Heart left ventricle (tissue), 16 donors: Measurements from ENCODE around the gene PLCH1. TPM values are rescaled to one million over a fixed set of nuclear protein-coding genes. Genes with fewer than 3 reads are reported as not detected.
"Not testable (repeated sequence)": the region's sequence is repeated elsewhere in the genome, so short reads cannot be mapped to it uniquely, and the experiment has no call there.

ENCODE experiments used
- ATAC-seq, 4 donors: fragments of 200-7000 bp; cut with Tn5 transposase; one replicate each; pipeline ENCODE4 v1.9.1; 2020 to 2022; ENCODE audit warnings: moderate library complexity in 4 of 4, mild to moderate bottlenecking in 3 of 4, moderate number of reproducible peaks in 1 of 4
- DNase-seq, 5 donors: peaks; one replicate each; pipeline ENCODE4 v3.0.0-alpha.2; 2020
- H3K27ac ChIP-seq, 12 donors: fragments of 200-600 bp; sonication (generic) in 4 of 12; one replicate each; pipeline versions ENCODE4 v1.5.0 to v1.8.0; 2016 to 2022; ENCODE audit warnings: mild to moderate bottlenecking in 2 of 12
- H3K27me3 ChIP-seq, 9 donors: fragments of 200-600 bp; sonication (generic) in 2 of 9; one replicate each; pipeline versions ENCODE4 v1.5.1 to v1.8.0; 2016 to 2022; ENCODE audit warnings: mild to moderate bottlenecking in 3 of 9
- H3K36me3 ChIP-seq, 9 donors: fragments of 200-600 bp; sonication (generic) in 2 of 9; one replicate each; pipeline versions ENCODE4 v1.5.0 to v1.8.0; 2018 to 2022; ENCODE audit warnings: mild to moderate bottlenecking in 2 of 9
- H3K4me1 ChIP-seq, 12 donors: fragments of 200-600 bp; sonication (generic) in 4 of 12; one replicate each; pipeline versions ENCODE4 v1.5.0 to v1.8.0; 2016 to 2022; ENCODE audit warnings: mild to moderate bottlenecking in 3 of 12
- H3K4me3 ChIP-seq, 12 donors: fragments of 200-600 bp; sonication (generic) in 4 of 12; one replicate each; pipeline versions ENCODE4 v1.5.0 to v1.8.0; 2017 to 2022; ENCODE audit warnings: mild to moderate bottlenecking in 9 of 12, moderate library complexity in 4 of 12
- H3K9me3 ChIP-seq, 12 donors: fragments of 200-600 bp; sonication (generic) in 4 of 12; one replicate each; pipeline versions ENCODE4 v1.5.0 to v1.8.0; 2016 to 2022; ENCODE audit warnings: mild to moderate bottlenecking in 1 of 12
- CTCF ChIP-seq, 12 donors: fragments of 200-600 bp; sonication (generic) in 4 of 12; IDR thresholded peaks; one replicate each; pipeline versions ENCODE4 v1.5.0 to v1.8.0; 2018 to 2022; ENCODE audit warnings: antibody characterized with exemption in 12 of 12, mild to moderate bottlenecking in 5 of 12
- POLR2A ChIP-seq, 2 donors: fragments of 450-650 bp; IDR thresholded peaks; one replicate each; pipeline ENCODE4 v1.6.1; 2017; ENCODE audit warnings: antibody characterized with exemption in 2 of 2, mild to moderate bottlenecking in 2 of 2, moderate library complexity in 2 of 2
- WGBS, 4 donors: extraction: QIAGEN DNeasy Blood & Tissue Kit in 2 of 4; methylation state at CpG; one replicate each; pipeline versions ENCODE4 v1.1.5 to v1.1.7; 2013 to 2018; 5-methylcytosine and 5-hydroxymethylcytosine counted together
- intact Hi-C, 10 donors: fragments of 100-400 bp; cut with DNase I; formaldehyde crosslinking; loops; one replicate each; pipeline versions ENCODE4 v1.11.1 to v1.14.2; 2022
- polyA plus RNA-seq, 2 donors: library from polyadenylated mRNA; stranded (reverse); fragments of 200-250 nt; gene quantifications; one replicate each; pipeline ENCODE4 v1.2.3, GENCODE V29; 2013
- total RNA-seq, 9 donors: library from RNA; depleted of rRNA in 2 of 9; stranded (reverse); fragments of >200 nt in 2 of 9; fragmentation: NEBNext Ultra II Directional in 3 of 9; extraction: Animal tissue kit (Norgen Biotek cat#: 25700) in 3 of 9; gene quantifications; one replicate each; pipeline versions ENCODE4 v1.1.0 to v1.2.4, GENCODE V29; 2016 to 2023
- donor health status: ischemic (EF 13 %, LVEDD 7.1; RV severe dilation, severe dysfunction).
- donor health status: healthy with polysubstance abuse.
- donor health status: DM: no; HTN: yes; CAD: no.
- donor health status: DM: no; HTN: no; CAD: no.
- donor health status: ischemic (EF 25% LVEDD 6.9; RV normal size, moderate dysfunction).
- donor health status: ischemic (EF 25% LVEDD 5.7; RV mildly dilated, moderate dysfunction).
- donor health status: healthy.
- donor health status: DM: yes; HTN: yes; CAD: no.
- donor health status: ischemic (EF 35%, LVEDD 5.7; RV mildly dilated, moderate dysfunction).
- donor health status: nonischemic (EF 11% LVEDD 7.7; RV severe dilation, severe dysfunction).
- donor health status: DM: yes; HTN: yes; CAD: no.
- donor health status: PGD.
- donor health status: ischemic (EF 29% LVEDD 5.4; RV normal size, mild dysfunction).
- donor health status: nonischemic (EF 23%, LVEDD 6.1; RV moderate dilation, normal function).

Gene PLCH1
- total and polyA plus RNA-seq, 11 donors = 0.07 to 2.7 (median 0.23) TPM

- Histone ChIP-seq H3K27ac (no peak overlapping the region), H3K9me3 (peaks cover 0 to 31% (median 0%) of the 10 kb centered on the region in 12 donors), H3K4me1 (no peaks in the 10 kb centered on the region), H3K36me3 (no peaks in the 10 kb centered on the region), H3K27me3 (no peaks in the 10 kb centered on the region), H3K4me3 (no peak overlapping the region)
- no peak for ATAC-seq
- TF ChIP-seq CTCF (IDR thresholded peaks at IDR 0.05) (no peak), POLR2A (IDR thresholded peaks at IDR 0.05) (no peak)
- no peak for DNase-seq
- intact Hi-C loops = no loop called here
Observed at GRCh38 chr3:155618543-155618942, 126.3 kb downstream of the PLCH1 start.

- DNase-seq = no peak
- Histone ChIP-seq H3K9me3 (peaks cover 0 to 41% (median 0%) of the 10 kb centered on the region in 12 donors), H3K4me1 (no peaks in the 10 kb centered on the region), H3K27me3 (no peaks in the 10 kb centered on the region), H3K36me3 (no peaks in the 10 kb centered on the region), H3K4me3 (no peak overlapping the region), H3K27ac (no peak overlapping the region)
- intact Hi-C loops = no loop called here
- 87 to 96% (median 94%) methylated on average over 1 of the region's 1 CpG for WGBS, 4 donors
- ATAC-seq = no peak
- TF ChIP-seq POLR2A (IDR thresholded peaks at IDR 0.05) (no peak), CTCF (IDR thresholded peaks at IDR 0.05) (no peak)
Observed at GRCh38 chr3:155617346-155617925, 127.4 kb downstream of the PLCH1 start.

GRCh38 chr3:155615141-155615540 lies 129.7 kb downstream of the PLCH1 start:
- H3K27ac ChIP-seq, ATAC-seq, H3K4me1 ChIP-seq, H3K36me3 ChIP-seq, DNase-seq, intact Hi-C loops, H3K27me3 ChIP-seq, H3K4me3 ChIP-seq: not testable (repeated sequence)
- H3K9me3 ChIP-seq = peaks cover 0 to 50% (median 0%) of the 10 kb centered on the region in 12 donors
- 90 to 98% (median 94%) methylated on average over 1 of the region's 1 CpG for WGBS, 4 donors

GRCh38 chr3:155614410-155614809 lies 130.5 kb downstream of the PLCH1 start:
- DNase-seq, intact Hi-C loops, ATAC-seq, H3K4me3 ChIP-seq, H3K4me1 ChIP-seq, H3K27ac ChIP-seq, H3K36me3 ChIP-seq, H3K27me3 ChIP-seq: not testable (repeated sequence)
- peaks cover 0 to 58% (median 2%) of the 10 kb centered on the region in 12 donors for H3K9me3 ChIP-seq

- TF ChIP-seq POLR2A (IDR thresholded peaks at IDR 0.05) (no peak), CTCF (IDR thresholded peaks at IDR 0.05) (no peak)
- Histone ChIP-seq H3K36me3 (no peaks in the 10 kb centered on the region), H3K27me3 (no peaks in the 10 kb centered on the region), H3K9me3 (peaks cover 0 to 60% (median 0%) of the 10 kb centered on the region in 12 donors), H3K4me3 (no peak overlapping the region), H3K4me1 (no peaks in the 10 kb centered on the region), H3K27ac (no peak overlapping the region)
- no peak for ATAC-seq
- intact Hi-C loops = no loop called here
- DNase-seq = no peak
Observed at GRCh38 chr3:155611456-155611855, 133.4 kb downstream of the PLCH1 start.
